H9 (cell line): ENCODE results near the gene NYAP1. TPM values are rescaled to one million over a fixed set of nuclear protein-coding genes. Genes with fewer than 3 reads are reported as not detected.

ENCODE experiments used
- DNase-seq: peaks from one replicate; pipeline ENCODE4 v3.0.0-alpha.2; 2017
- H2AFZ ChIP-seq: one replicate; pipeline ENCODE4 v1.6.1; 2013; ENCODE audit warnings: mild to moderate bottlenecking, low read length, control low read depth, moderate library complexity
- H2AK5ac ChIP-seq: 2 replicates; pipeline ENCODE4 v1.6.1; 2013; ENCODE audit warnings: low read length, control low read depth, mixed read lengths; ENCODE audit not compliant: insufficient read length
- H2BK120ac ChIP-seq: one replicate; pipeline ENCODE4 v1.6.1; 2013; ENCODE audit warnings: low read depth, mild to moderate bottlenecking, low read length, control low read depth, inconsistent platforms; ENCODE audit not compliant: poor library complexity, severe bottlenecking
- H2BK12ac ChIP-seq: 2 replicates; pipeline ENCODE4 v1.6.1; 2013; ENCODE audit warnings: low read length, control low read depth, mixed read lengths, low read depth; ENCODE audit not compliant: insufficient read length
- H2BK15ac ChIP-seq: 2 replicates; pipeline ENCODE4 v1.6.1; 2013; ENCODE audit warnings: low read depth, low read length, control low read depth
- H2BK20ac ChIP-seq: one replicate; pipeline ENCODE4 v1.6.1; 2013; ENCODE audit warnings: low read depth, mild to moderate bottlenecking, low read length, control low read depth, inconsistent platforms; ENCODE audit not compliant: poor library complexity, severe bottlenecking
- H2BK5ac ChIP-seq: 2 replicates; pipeline ENCODE4 v1.6.1; 2013; ENCODE audit warnings: low read length, control low read depth, mixed read lengths; ENCODE audit not compliant: insufficient read length
- H3K14ac ChIP-seq: 2 replicates; pipeline ENCODE4 v1.6.1; 2013; ENCODE audit warnings: low read length, control low read depth; ENCODE audit not compliant: insufficient read depth
- H3K18ac ChIP-seq: 2 replicates; pipeline ENCODE4 v1.6.1; 2013; ENCODE audit warnings: low read depth, mild to moderate bottlenecking, mixed read lengths, low read length, control low read depth; ENCODE audit not compliant: insufficient read length
- H3K23ac ChIP-seq: 2 replicates; pipeline ENCODE4 v1.6.1; 2013; ENCODE audit warnings: low read length, control low read depth, mixed read lengths, low read depth; ENCODE audit not compliant: insufficient read length
- H3K23me2 ChIP-seq: 2 replicates; pipeline ENCODE4 v1.6.1; 2013; ENCODE audit warnings: low read depth, mild to moderate bottlenecking, mixed read lengths, low read length, control low read depth; ENCODE audit not compliant: insufficient read length, poor library complexity, severe bottlenecking
- H3K27ac ChIP-seq: 2 replicates; pipeline ENCODE4 v1.5.1; 2013; ENCODE audit warnings: low read length, control low read depth, mixed read lengths, low read depth; ENCODE audit not compliant: insufficient read length
- H3K27me3 ChIP-seq: 2 replicates; pipeline ENCODE4 v1.6.1; 2013; ENCODE audit warnings: low read length, control low read depth, inconsistent platforms; ENCODE audit not compliant: insufficient read depth
- H3K4ac ChIP-seq: 2 replicates; pipeline ENCODE4 v1.6.1; 2013; ENCODE audit warnings: low read depth, mild to moderate bottlenecking, control low read depth, inconsistent platforms, low read length, moderate library complexity
- H3K4me1 ChIP-seq: 2 replicates; pipeline ENCODE4 v1.6.1; 2013; ENCODE audit warnings: low read length, control low read depth, inconsistent platforms; ENCODE audit not compliant: insufficient read depth
- H3K4me2 ChIP-seq: 2 replicates; pipeline ENCODE4 v1.6.1; 2013; ENCODE audit warnings: low read length, control low read depth, mixed read lengths; ENCODE audit not compliant: insufficient read length, insufficient read depth
- H3K56ac ChIP-seq: 2 replicates; pipeline ENCODE4 v1.6.1; 2013; ENCODE audit warnings: low read depth, mild to moderate bottlenecking, mixed read lengths, low read length, control low read depth; ENCODE audit not compliant: insufficient read length
- H3K79me1 ChIP-seq: 2 replicates; pipeline ENCODE4 v1.6.1; 2013; ENCODE audit warnings: low read depth, mild to moderate bottlenecking, moderate library complexity, low read length, control low read depth, inconsistent platforms; ENCODE audit not compliant: insufficient read depth, poor library complexity, severe bottlenecking
- H3K79me2 ChIP-seq: 2 replicates; pipeline ENCODE4 v1.6.1; 2013; ENCODE audit warnings: low read length, control low read depth, inconsistent platforms; ENCODE audit not compliant: insufficient read depth
- H3K9ac ChIP-seq: 2 replicates; pipeline ENCODE4 v1.6.1; 2013; ENCODE audit warnings: low read length, control low read depth, mixed read lengths; ENCODE audit not compliant: insufficient read length; ENCODE audit errors: extremely low read depth
- H3K9me3 ChIP-seq: one replicate; pipeline ENCODE4 v1.6.1; 2013; ENCODE audit warnings: low read depth, low read length, inconsistent platforms; ENCODE audit not compliant: control insufficient read depth
- H3T11ph ChIP-seq: one replicate; pipeline ENCODE4 v1.6.1; 2013; ENCODE audit warnings: mild to moderate bottlenecking, low read length, control low read depth, inconsistent platforms
- H4K20me1 ChIP-seq: one replicate; pipeline ENCODE4 v1.6.1; 2013; ENCODE audit not compliant: control insufficient read depth, insufficient read length, insufficient read depth
- H4K5ac ChIP-seq: 2 replicates; pipeline ENCODE4 v1.6.1; 2013; ENCODE audit warnings: low read depth, mild to moderate bottlenecking, mixed read lengths, low read length, control low read depth; ENCODE audit not compliant: insufficient read length
- H4K8ac ChIP-seq: replicated peaks from 2 replicates; pipeline ENCODE4 v1.6.1; 2013; ENCODE audit warnings: low read length, control low read depth, mixed read lengths, low read depth; ENCODE audit not compliant: insufficient read length
- H4K91ac ChIP-seq: 2 replicates; pipeline ENCODE4 v1.6.1; 2013; ENCODE audit warnings: low read depth, mild to moderate bottlenecking, moderate library complexity, mixed read lengths, low read length, control low read depth; ENCODE audit not compliant: insufficient read length
- H3K27ac Mint-ChIP-seq, 3 experiments: 2 replicates in 2 of 3; 3 replicates in 1 of 3; pipeline ENCODE4 v1.8.0; 2020 to 2021; ENCODE audit warnings: mixed read lengths in 3 of 3, mild to moderate bottlenecking in 1 of 3, moderate library complexity in 1 of 3
- H3K27me3 Mint-ChIP-seq: 2 replicates; pipeline ENCODE4 v1.8.0; 2021; ENCODE audit warnings: low read depth, mild to moderate bottlenecking, moderate library complexity, mixed read lengths
- H3K36me3 Mint-ChIP-seq, 3 experiments: 2 replicates in 2 of 3; 3 replicates in 1 of 3; pipeline ENCODE4 v1.8.0; 2020 to 2021; ENCODE audit warnings: low read depth in 3 of 3, mixed read lengths in 3 of 3; ENCODE audit not compliant: insufficient read depth in 1 of 3
- H3K4me1 Mint-ChIP-seq, 2 experiments: 2 replicates each; pipeline ENCODE4 v1.8.0; 2020; ENCODE audit warnings: mixed read lengths in 2 of 2
- H3K4me3 Mint-ChIP-seq, 2 experiments: 2 replicates in 1 of 2; 3 replicates in 1 of 2; pipeline ENCODE4 v1.8.0; 2020 to 2021; ENCODE audit warnings: mild to moderate bottlenecking in 2 of 2, mixed read lengths in 2 of 2, moderate library complexity in 1 of 2
- H3K9me3 Mint-ChIP-seq, 2 experiments: 2 replicates in 1 of 2; 3 replicates in 1 of 2; pipeline ENCODE4 v1.8.0; 2020; ENCODE audit warnings: mild to moderate bottlenecking in 2 of 2, mixed read lengths in 2 of 2, moderate library complexity in 1 of 2
- WGBS: extraction: QIAGEN DNeasy Blood & Tissue Kit; methylation state at CpG from one replicate; pipeline ENCODE4 v1.1.7; 2013; ENCODE audit warnings: missing lambda C conversion rate, low lambda C conversion rate, mixed read lengths; ENCODE audit not compliant: insufficient read length; ENCODE audit errors: extremely low coverage; 5-methylcytosine and 5-hydroxymethylcytosine counted together
- total RNA-seq: library from RNA; stranded (reverse); gene quantifications from 2 replicates; pipeline ENCODE4 v1.2.1, GENCODE V29; 2021
- TF ChIP-seq, protein P1 (sequence below): fragments of 200-600 bp; sonication (generic); conservative IDR thresholded peaks from 3 replicates; pipeline ENCODE4 v1.8.0; 2021; ENCODE audit warnings: antibody characterized with exemption, mild to moderate bottlenecking

The NYAP1 gene
- total RNA-seq, 1 experiment from 2014 or later: 3.2 TPM

DNA sequence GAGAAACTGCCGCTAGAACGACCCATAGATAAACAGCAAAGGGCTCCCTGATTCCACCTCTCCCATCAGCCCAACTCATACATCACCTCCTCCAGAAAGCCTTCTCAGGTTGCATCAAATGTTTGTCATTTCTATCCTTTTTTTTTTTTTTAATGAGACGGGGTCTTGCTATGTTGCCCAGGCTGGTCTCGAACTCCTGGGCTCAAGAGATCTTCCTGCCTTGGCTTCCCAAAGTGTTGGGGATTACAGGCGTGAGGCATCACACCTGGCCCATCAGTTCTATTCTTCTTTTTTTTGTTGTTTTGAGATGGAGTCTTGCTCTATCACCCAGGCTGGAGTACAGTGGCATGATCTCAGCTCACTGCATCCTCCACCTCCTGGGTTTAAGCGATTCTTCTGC is 26.7 kb upstream of the NYAP1 start:
- Histone ChIP-seq H2AFZ (no peak overlapping the region), H4K8ac (no peak overlapping the region), H3K4me2 (no peak overlapping the region), H4K20me1 (no peaks in the 10 kb centered on the region), H3K56ac (no peak overlapping the region), H2BK5ac (no peak overlapping the region), H3K27me3 (no peaks in the 10 kb centered on the region), H3K18ac (no peak overlapping the region), H2BK15ac (no peak overlapping the region), H2BK12ac (no peak overlapping the region), H2BK120ac (no peak overlapping the region), H2AK5ac (no peak overlapping the region), H4K91ac (no peak overlapping the region), H3K14ac (no peak overlapping the region), H3K27ac (no peak overlapping the region), H3K9ac (no peak overlapping the region), H3K4ac (no peak overlapping the region), H3K79me1 (no peaks in the 10 kb centered on the region), H3K23me2 (no peaks in the 10 kb centered on the region), H4K5ac (no peak overlapping the region), H3T11ph (no peak overlapping the region), H2BK20ac (no peak overlapping the region), H3K4me1 (no peaks in the 10 kb centered on the region), H3K79me2 (no peaks in the 10 kb centered on the region), H3K9me3 (no peaks in the 10 kb centered on the region), H3K23ac (no peak overlapping the region)
- TF ChIP-seq, protein P1, sequence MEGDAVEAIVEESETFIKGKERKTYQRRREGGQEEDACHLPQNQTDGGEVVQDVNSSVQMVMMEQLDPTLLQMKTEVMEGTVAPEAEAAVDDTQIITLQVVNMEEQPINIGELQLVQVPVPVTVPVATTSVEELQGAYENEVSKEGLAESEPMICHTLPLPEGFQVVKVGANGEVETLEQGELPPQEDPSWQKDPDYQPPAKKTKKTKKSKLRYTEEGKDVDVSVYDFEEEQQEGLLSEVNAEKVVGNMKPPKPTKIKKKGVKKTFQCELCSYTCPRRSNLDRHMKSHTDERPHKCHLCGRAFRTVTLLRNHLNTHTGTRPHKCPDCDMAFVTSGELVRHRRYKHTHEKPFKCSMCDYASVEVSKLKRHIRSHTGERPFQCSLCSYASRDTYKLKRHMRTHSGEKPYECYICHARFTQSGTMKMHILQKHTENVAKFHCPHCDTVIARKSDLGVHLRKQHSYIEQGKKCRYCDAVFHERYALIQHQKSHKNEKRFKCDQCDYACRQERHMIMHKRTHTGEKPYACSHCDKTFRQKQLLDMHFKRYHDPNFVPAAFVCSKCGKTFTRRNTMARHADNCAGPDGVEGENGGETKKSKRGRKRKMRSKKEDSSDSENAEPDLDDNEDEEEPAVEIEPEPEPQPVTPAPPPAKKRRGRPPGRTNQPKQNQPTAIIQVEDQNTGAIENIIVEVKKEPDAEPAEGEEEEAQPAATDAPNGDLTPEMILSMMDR: no peak
- H3K36me3 Mint-ChIP-seq: no peaks in the 10 kb centered on the region; a peak in 1 of 7 replicates
- H3K4me3 Mint-ChIP-seq: no peak overlapping the region
- no peak for DNase-seq
- no CpG with 5 or more reads among the region's 6 CpGs for WGBS
- H3K27ac Mint-ChIP-seq: no peak overlapping the region
- H3K4me1 Mint-ChIP-seq: peaks cover 7 to 13% of the 10 kb centered on the region in 2 experiments
- peaks cover 3% of the 10 kb centered on the region; the same call in 1 of the 2 replicates for H3K27me3 Mint-ChIP-seq
- no peaks in the 10 kb centered on the region; a peak in 1 of 5 replicates for H3K9me3 Mint-ChIP-seq
